DOHH2 (cell line): ENCODE data around the gene SSPN.

Experiments used
- H3F3A ChIP-seq: fragments of 200-600 bp; sonication (generic), shearing (Covaris generic); 2 replicates; pipeline ENCODE4 v1.6.0; 2016; ENCODE audit warnings: antibody characterized with exemption, mild to moderate bottlenecking; ENCODE audit not compliant: control insufficient read depth, insufficient read depth
- H3K27ac ChIP-seq: fragments of 200-600 bp; sonication (generic); 2 replicates; pipeline ENCODE4 v1.5.1; 2014; ENCODE audit warnings: low read depth, mild to moderate bottlenecking, low read length, moderate library complexity
- H3K27me3 ChIP-seq: fragments of 200-600 bp; sonication (generic); 2 replicates; pipeline ENCODE4 v1.6.1; 2014; ENCODE audit warnings: mild to moderate bottlenecking, low read length, mixed read lengths; ENCODE audit not compliant: control insufficient read depth
- H3K36me3 ChIP-seq: fragments of 200-600 bp; sonication (generic); 2 replicates; pipeline ENCODE4 v1.6.1; 2014; ENCODE audit warnings: mild to moderate bottlenecking, low read length, moderate library complexity, mixed read lengths; ENCODE audit not compliant: control insufficient read depth
- H3K4me1 ChIP-seq: fragments of 200-600 bp; sonication (generic); 2 replicates; pipeline ENCODE4 v1.6.1; 2014; ENCODE audit warnings: mild to moderate bottlenecking, low read length, mixed read lengths; ENCODE audit not compliant: control insufficient read depth
- H3K4me2 ChIP-seq: fragments of 200-600 bp; sonication (generic); 2 replicates; pipeline ENCODE4 v1.6.0; 2014; ENCODE audit warnings: mild to moderate bottlenecking, low read length, moderate library complexity
- H3K4me3 ChIP-seq: fragments of 200-600 bp; sonication (generic); 2 replicates; pipeline ENCODE4 v1.5.1; 2014; ENCODE audit warnings: mild to moderate bottlenecking, low read length, mixed read lengths
- H3K79me2 ChIP-seq: fragments of 200-600 bp; sonication (generic); 2 replicates; pipeline ENCODE4 v1.6.1; 2014; ENCODE audit warnings: mild to moderate bottlenecking, low read length, mixed read lengths; ENCODE audit not compliant: control insufficient read depth
- H3K9me2 ChIP-seq: fragments of 200-600 bp; sonication (generic); replicated peaks from 2 replicates; pipeline ENCODE4 v1.6.1; 2014; ENCODE audit warnings: mild to moderate bottlenecking, low read length, mixed read lengths; ENCODE audit not compliant: control insufficient read depth
- H3K9me3 ChIP-seq: fragments of 200-600 bp; sonication (generic); 2 replicates; pipeline ENCODE4 v1.6.1; 2014; ENCODE audit warnings: antibody characterized with exemption, low read length, mixed read lengths; ENCODE audit not compliant: control insufficient read depth, insufficient read depth
- H4K20me1 ChIP-seq: fragments of 200-600 bp; sonication (generic); 2 replicates; pipeline ENCODE4 v1.6.0; 2014; ENCODE audit warnings: low read depth, mild to moderate bottlenecking, antibody characterized with exemption, low read length, moderate library complexity; ENCODE audit not compliant: control insufficient read depth, insufficient read depth
- EZH2phosphoT487 ChIP-seq: fragments of 200-600 bp; sonication (generic); IDR thresholded peaks from 2 replicates; pipeline ENCODE4 v1.6.1; 2017; ENCODE audit warnings: borderline replicate concordance, mild to moderate bottlenecking, antibody characterized with exemption, low read length, moderate library complexity, mixed read lengths
- TF ChIP-seq, protein P1 (sequence below): fragments of 200-600 bp; sonication (generic); IDR thresholded peaks from one replicate; pipeline ENCODE4 v1.5.1; 2014; ENCODE audit warnings: antibody characterized with exemption, mild to moderate bottlenecking, low read depth, low read length; ENCODE audit not compliant: poor library complexity, severe bottlenecking

Gene SSPN

GRCh38 chr12:26255893-26256645 lies 60.7 kb downstream of the SSPN start:
- Histone ChIP-seq H3K4me1 (peaks cover 8% of the 10 kb centered on the region), H3K79me2 (no peaks in the 10 kb centered on the region), H3K4me3 (no peak overlapping the region), H3K9me3 (peaks cover 12% of the 10 kb centered on the region; the same call in 1 of the 2 replicates), H3K9me2 (no peaks in the 10 kb centered on the region), H3K27me3 (no peaks in the 10 kb centered on the region), H3K36me3 (no peaks in the 10 kb centered on the region), H3K27ac (no peak overlapping the region), H4K20me1 (no peaks in the 10 kb centered on the region), H3F3A (no peaks in the 10 kb centered on the region), H3K4me2 (no peak overlapping the region)
- TF ChIP-seq, protein P1, sequence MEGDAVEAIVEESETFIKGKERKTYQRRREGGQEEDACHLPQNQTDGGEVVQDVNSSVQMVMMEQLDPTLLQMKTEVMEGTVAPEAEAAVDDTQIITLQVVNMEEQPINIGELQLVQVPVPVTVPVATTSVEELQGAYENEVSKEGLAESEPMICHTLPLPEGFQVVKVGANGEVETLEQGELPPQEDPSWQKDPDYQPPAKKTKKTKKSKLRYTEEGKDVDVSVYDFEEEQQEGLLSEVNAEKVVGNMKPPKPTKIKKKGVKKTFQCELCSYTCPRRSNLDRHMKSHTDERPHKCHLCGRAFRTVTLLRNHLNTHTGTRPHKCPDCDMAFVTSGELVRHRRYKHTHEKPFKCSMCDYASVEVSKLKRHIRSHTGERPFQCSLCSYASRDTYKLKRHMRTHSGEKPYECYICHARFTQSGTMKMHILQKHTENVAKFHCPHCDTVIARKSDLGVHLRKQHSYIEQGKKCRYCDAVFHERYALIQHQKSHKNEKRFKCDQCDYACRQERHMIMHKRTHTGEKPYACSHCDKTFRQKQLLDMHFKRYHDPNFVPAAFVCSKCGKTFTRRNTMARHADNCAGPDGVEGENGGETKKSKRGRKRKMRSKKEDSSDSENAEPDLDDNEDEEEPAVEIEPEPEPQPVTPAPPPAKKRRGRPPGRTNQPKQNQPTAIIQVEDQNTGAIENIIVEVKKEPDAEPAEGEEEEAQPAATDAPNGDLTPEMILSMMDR = no peak
- TF ChIP-seq EZH2phosphoT487 = no peak

DNA sequence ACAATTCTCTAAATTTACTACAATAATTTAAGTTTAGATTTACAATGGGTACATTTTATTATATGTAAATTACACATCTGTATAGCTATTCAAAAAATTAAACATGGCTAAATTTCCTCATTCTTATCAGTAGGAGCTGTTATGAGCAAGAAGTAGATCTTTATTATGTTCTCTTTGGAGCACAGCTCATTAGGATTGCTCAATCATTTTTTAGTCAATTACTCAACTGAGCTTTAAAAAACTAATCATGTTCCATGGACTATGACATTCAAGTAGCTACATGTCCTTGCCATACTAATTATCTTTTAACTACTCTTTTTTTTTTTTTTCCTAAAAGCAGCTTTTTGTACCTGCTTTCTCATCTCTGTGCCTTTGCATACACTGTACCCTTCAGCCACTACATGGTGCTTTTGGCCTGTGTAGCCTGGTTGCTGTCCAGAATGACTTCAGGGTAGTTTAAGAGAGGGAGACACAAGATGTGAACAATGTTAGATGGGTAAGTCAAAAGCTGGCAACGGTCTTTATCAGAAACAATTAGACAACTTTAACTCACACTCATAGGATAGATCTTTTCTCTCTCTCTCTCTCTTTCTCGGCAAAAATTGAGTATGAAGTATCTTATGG lies 69.0 kb downstream of the SSPN start:
- Histone ChIP-seq H3K4me1 (peaks cover 8% of the 10 kb centered on the region), H3K9me3 (no peaks in the 10 kb centered on the region), H3K79me2 (no peaks in the 10 kb centered on the region), H3K27me3 (no peaks in the 10 kb centered on the region), H3K4me3 (no peak overlapping the region), H3K9me2 (no peaks in the 10 kb centered on the region), H3K27ac (no peak overlapping the region), H4K20me1 (no peaks in the 10 kb centered on the region), H3K4me2 (no peak overlapping the region), H3F3A (no peaks in the 10 kb centered on the region), H3K36me3 (no peaks in the 10 kb centered on the region)
- no peak for TF ChIP-seq EZH2phosphoT487
- TF ChIP-seq, protein P1 = no peak

DNA sequence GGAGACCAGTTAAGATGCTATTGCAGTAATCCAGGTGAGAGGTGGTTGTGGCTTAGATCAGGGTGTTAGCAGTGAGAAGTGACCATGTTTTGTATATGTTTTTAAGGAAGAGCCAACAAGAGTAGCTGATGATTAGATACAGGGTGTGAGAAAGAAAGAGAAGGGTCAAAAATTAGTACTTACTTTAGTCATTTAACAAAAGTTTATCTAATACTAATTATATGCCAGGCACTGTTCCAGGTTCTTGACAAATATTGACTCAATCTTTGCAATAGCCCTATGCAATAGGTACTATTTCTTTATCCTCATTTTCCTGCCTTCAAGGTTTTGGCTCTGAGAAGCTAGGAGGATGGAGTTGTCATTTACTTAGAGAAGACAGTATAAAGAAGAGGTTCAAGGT lies 70.2 kb downstream of the SSPN start:
- Histone ChIP-seq H3K9me2 (no peaks in the 10 kb centered on the region), H3K9me3 (no peaks in the 10 kb centered on the region), H3K4me2 (no peak overlapping the region), H3K27ac (no peak overlapping the region), H3K27me3 (no peaks in the 10 kb centered on the region), H3K4me1 (peaks cover 1% of the 10 kb centered on the region), H3F3A (no peaks in the 10 kb centered on the region), H3K4me3 (no peak overlapping the region), H3K36me3 (no peaks in the 10 kb centered on the region), H4K20me1 (no peaks in the 10 kb centered on the region), H3K79me2 (no peaks in the 10 kb centered on the region)
- TF ChIP-seq EZH2phosphoT487 = no peak
- TF ChIP-seq, protein P1 = no peak
